MM.1S (cell line): ENCODE results near the gene WASHC2C.
"Not testable (repeated sequence)": the region's sequence is repeated elsewhere in the genome, so short reads cannot be mapped to it uniquely, and the experiment has no call there.

ENCODE experiments used
- DNase-seq: peaks from one replicate; pipeline ENCODE4 v3.0.0-alpha.2; 2015
- H2AFZ ChIP-seq: fragments of 300-600 bp; sonication (generic); 2 replicates; pipeline ENCODE4 v1.6.0; 2016; ENCODE audit warnings: antibody characterized with exemption, low read length
- H3F3A ChIP-seq: fragments of 300-600 bp; sonication (generic); 2 replicates; pipeline ENCODE4 v1.6.1; 2016; ENCODE audit warnings: mild to moderate bottlenecking, antibody characterized with exemption, low read length, moderate library complexity, mixed read lengths; ENCODE audit not compliant: insufficient read depth
- H3K27ac ChIP-seq: fragments of 300-600 bp; sonication (generic); 2 replicates; pipeline ENCODE4 v1.5.1; 2016; ENCODE audit warnings: mild to moderate bottlenecking, low read length
- H3K27me3 ChIP-seq: fragments of 300-600 bp; sonication (generic); replicated peaks from 2 replicates; pipeline ENCODE4 v1.6.0; 2016; ENCODE audit warnings: low read length; ENCODE audit not compliant: insufficient read depth
- H3K36me3 ChIP-seq: fragments of 300-600 bp; sonication (generic); replicated peaks from 2 replicates; pipeline ENCODE4 v1.6.1; 2016; ENCODE audit warnings: mild to moderate bottlenecking, low read length, mixed read lengths; ENCODE audit not compliant: insufficient read depth
- H3K4me1 ChIP-seq: fragments of 300-600 bp; sonication (generic); 2 replicates; pipeline ENCODE4 v1.6.1; 2016; ENCODE audit warnings: low read length, mixed read lengths
- H3K4me2 ChIP-seq: fragments of 300-600 bp; sonication (generic); 2 replicates; pipeline ENCODE4 v1.6.0; 2016; ENCODE audit warnings: low read depth, low read length
- H3K4me3 ChIP-seq: fragments of 300-600 bp; sonication (generic); 2 replicates; pipeline ENCODE4 v1.5.1; 2016; ENCODE audit warnings: low read length, mixed read lengths
- H3K79me2 ChIP-seq: fragments of 300-600 bp; sonication (generic); 2 replicates; pipeline ENCODE4 v1.6.1; 2016; ENCODE audit warnings: mixed run types, low read length, mixed read lengths
- H3K9ac ChIP-seq: fragments of 300-600 bp; sonication (generic); 2 replicates; pipeline ENCODE4 v1.6.1; 2016; ENCODE audit warnings: low read length, mixed read lengths
- H3K9me2 ChIP-seq: fragments of 300-600 bp; sonication (generic); replicated peaks from 2 replicates; pipeline ENCODE4 v1.6.1; 2016; ENCODE audit warnings: mild to moderate bottlenecking, low read length, mixed read lengths; ENCODE audit not compliant: insufficient read depth
- H3K9me3 ChIP-seq: fragments of 300-600 bp; sonication (generic); replicated peaks from 2 replicates; pipeline ENCODE4 v1.6.1; 2016; ENCODE audit warnings: mild to moderate bottlenecking, low read length, mixed read lengths; ENCODE audit not compliant: insufficient read depth
- H4K20me1 ChIP-seq: fragments of 300-600 bp; sonication (generic); 2 replicates; pipeline ENCODE4 v1.6.1; 2016; ENCODE audit warnings: mild to moderate bottlenecking, low read length, moderate library complexity, mixed read lengths; ENCODE audit not compliant: insufficient read depth

Gene WASHC2C

GRCh38 chr10:45726703-45727420, at the start of gene WASHC2C:
Gene WASHC2C (plus strand): TSS chr10:45727266. CDS start chr10:45727318, 52 bp downstream.
- not testable (repeated sequence) for H4K20me1 ChIP-seq, H3K36me3 ChIP-seq, H3K9me3 ChIP-seq, H3K79me2 ChIP-seq, H3K27ac ChIP-seq, H3K27me3 ChIP-seq, H3K4me1 ChIP-seq, H3K9me2 ChIP-seq, H3F3A ChIP-seq
- Histone ChIP-seq H3K4me3 (peak within 1 kb of the TSS; percentile 77), H2AFZ (peak within 1 kb of the TSS; percentile 88), H3K9ac (peak within 1 kb of the TSS; percentile 72), H3K4me2 (peak within 1 kb of the TSS; percentile 43; the same call in 1 of the 2 replicates)
- DNase-seq: peak; percentile 79

GRCh38 chr10:45678467-45678866, 48.6 kb upstream of the WASHC2C start:
- not testable (repeated sequence) for H3K9ac ChIP-seq, H3K4me3 ChIP-seq, DNase-seq, H3K27ac ChIP-seq, H3K4me2 ChIP-seq, H3K9me2 ChIP-seq, H3K9me3 ChIP-seq, H3K4me1 ChIP-seq, H2AFZ ChIP-seq, H3K27me3 ChIP-seq, H3K79me2 ChIP-seq, H3K36me3 ChIP-seq, H4K20me1 ChIP-seq, H3F3A ChIP-seq

GRCh38 chr10:45710200-45710796, 16.8 kb upstream of the WASHC2C start:
- not testable (repeated sequence) for H3K27me3 ChIP-seq, H3K9ac ChIP-seq, H3K79me2 ChIP-seq, H3K9me3 ChIP-seq, H3K4me2 ChIP-seq, DNase-seq, H3K27ac ChIP-seq, H3K9me2 ChIP-seq, H3K4me1 ChIP-seq, H3K36me3 ChIP-seq, H2AFZ ChIP-seq, H3F3A ChIP-seq, H3K4me3 ChIP-seq, H4K20me1 ChIP-seq

- not testable (repeated sequence) for H3K27me3 ChIP-seq, DNase-seq, H3K4me1 ChIP-seq, H3K27ac ChIP-seq, H3K36me3 ChIP-seq, H4K20me1 ChIP-seq, H3K4me2 ChIP-seq, H3K9ac ChIP-seq, H3K79me2 ChIP-seq, H3F3A ChIP-seq, H3K9me3 ChIP-seq, H3K9me2 ChIP-seq, H2AFZ ChIP-seq, H3K4me3 ChIP-seq
Measured at GRCh38 chr10:45711223-45711622, 15.8 kb upstream of the WASHC2C start.

GRCh38 chr10:45717053-45717452, 10.0 kb upstream of the WASHC2C start:
- not testable (repeated sequence) for H3K4me3 ChIP-seq, H3K9me2 ChIP-seq, H3K9me3 ChIP-seq, H2AFZ ChIP-seq, DNase-seq, H3K79me2 ChIP-seq, H3K9ac ChIP-seq, H3K27me3 ChIP-seq, H4K20me1 ChIP-seq, H3F3A ChIP-seq, H3K36me3 ChIP-seq, H3K4me2 ChIP-seq, H3K27ac ChIP-seq, H3K4me1 ChIP-seq

- not testable (repeated sequence) for H3K9ac ChIP-seq, H2AFZ ChIP-seq, H4K20me1 ChIP-seq, H3K27ac ChIP-seq, H3K27me3 ChIP-seq, H3F3A ChIP-seq, H3K4me1 ChIP-seq, H3K4me2 ChIP-seq, H3K9me2 ChIP-seq, H3K79me2 ChIP-seq, H3K9me3 ChIP-seq, H3K36me3 ChIP-seq, DNase-seq, H3K4me3 ChIP-seq
Measured at GRCh38 chr10:45717642-45718041, 9.4 kb upstream of the WASHC2C start.

GRCh38 chr10:45721503-45721902, 5.6 kb upstream of the WASHC2C start:
- not testable (repeated sequence) for H3K4me2 ChIP-seq, DNase-seq

GRCh38 chr10:45723851-45724250, 3.2 kb upstream of the WASHC2C start:
- not testable (repeated sequence) for H3K4me1 ChIP-seq, DNase-seq, H4K20me1 ChIP-seq, H3K4me2 ChIP-seq, H3K9ac ChIP-seq, H3K36me3 ChIP-seq, H3K79me2 ChIP-seq, H2AFZ ChIP-seq, H3K27me3 ChIP-seq, H3K27ac ChIP-seq, H3K9me3 ChIP-seq, H3K9me2 ChIP-seq, H3F3A ChIP-seq, H3K4me3 ChIP-seq

More at GRCh38 chr10:45721503-45721902, 5.6 kb upstream of the WASHC2C start:
- H3K4me3 ChIP-seq, H3K36me3 ChIP-seq, H3K79me2 ChIP-seq, H2AFZ ChIP-seq, H3K9me3 ChIP-seq, H3F3A ChIP-seq, H4K20me1 ChIP-seq, H3K9me2 ChIP-seq, H3K9ac ChIP-seq, H3K27me3 ChIP-seq, H3K4me1 ChIP-seq, H3K27ac ChIP-seq: not testable (repeated sequence)
